Measurements from ENCODE around the gene BLMH.
"Not testable (repeated sequence)": the region's sequence is repeated elsewhere in the genome, so short reads cannot be mapped to it uniquely, and the experiment has no call there.

The BLMH gene

GRCh38 chr17:30237296-30238002, 54.3 kb downstream of the BLMH start:
- no peaks in the 10 kb centered on the region for H3K36me3 ChIP-seq (ENCODE audit: control insufficient read depth in 2 of 2, insufficient read depth in 2 of 2, low read length in 2 of 2)
- peaks cover 42 to 56% of the 10 kb centered on the region in 2 donors for H3K27me3 ChIP-seq (ENCODE audit: control insufficient read depth in 1 of 2, insufficient read depth in 2 of 2, low read length in 2 of 2)
- peak overlapping the region in 1 of 2 donors; percentile 1 for H3K4me3 ChIP-seq (ENCODE audit: low read length in 2 of 2)
- H3K9ac ChIP-seq (ENCODE audit: low read length in 2 of 2) = no peak overlapping the region
- H3K4me1 ChIP-seq (ENCODE audit: control insufficient read depth, insufficient read depth, low read length) = peaks cover 30% of the 10 kb centered on the region
- H3K27ac ChIP-seq (ENCODE audit: low read length) = no peak overlapping the region
- H3K9me3 ChIP-seq (ENCODE audit: control insufficient read depth in 2 of 2, low read length in 2 of 2) = no peaks in the 10 kb centered on the region

GRCh38 chr17:30236766-30237165, 55.0 kb downstream of the BLMH start:
- Histone ChIP-seq H3K4me3 (ENCODE audit: low read length in 2 of 2) (peak overlapping the region in 1 of 2 donors; percentile 22), H3K27ac (ENCODE audit: low read length) (no peak overlapping the region), H3K27me3 (ENCODE audit: control insufficient read depth in 1 of 2, insufficient read depth in 2 of 2, low read length in 2 of 2) (peaks cover 42 to 53% of the 10 kb centered on the region in 2 donors)

GRCh38 chr17:30236297-30236624, 55.5 kb downstream of the BLMH start:
- Histone ChIP-seq H3K9me3 (ENCODE audit: control insufficient read depth in 2 of 2, low read length in 2 of 2) (no peaks in the 10 kb centered on the region), H3K27me3 (ENCODE audit: control insufficient read depth in 1 of 2, insufficient read depth in 2 of 2, low read length in 2 of 2) (peaks cover 42 to 53% of the 10 kb centered on the region in 2 donors), H3K27ac (ENCODE audit: low read length) (no peak overlapping the region), H3K4me1 (ENCODE audit: control insufficient read depth, insufficient read depth, low read length) (peaks cover 30% of the 10 kb centered on the region), H3K4me3 (ENCODE audit: low read length in 2 of 2) (peak overlapping the region; percentile 41 to 71), H3K9ac (ENCODE audit: low read length in 2 of 2) (no peak overlapping the region), H3K36me3 (ENCODE audit: control insufficient read depth in 2 of 2, insufficient read depth in 2 of 2, low read length in 2 of 2) (no peaks in the 10 kb centered on the region)

More at GRCh38 chr17:30236766-30237165, 55.0 kb downstream of the BLMH start:
- Histone ChIP-seq H3K9me3 (ENCODE audit: control insufficient read depth in 2 of 2, low read length in 2 of 2) (no peaks in the 10 kb centered on the region), H3K9ac (ENCODE audit: low read length in 2 of 2) (no peak overlapping the region), H3K4me1 (ENCODE audit: control insufficient read depth, insufficient read depth, low read length) (peaks cover 30% of the 10 kb centered on the region), H3K36me3 (ENCODE audit: control insufficient read depth in 2 of 2, insufficient read depth in 2 of 2, low read length in 2 of 2) (no peaks in the 10 kb centered on the region)

- no peaks in the 10 kb centered on the region for H3K9me3 ChIP-seq (ENCODE audit: control insufficient read depth in 2 of 2, low read length in 2 of 2)
- H3K36me3 ChIP-seq (ENCODE audit: control insufficient read depth in 2 of 2, insufficient read depth in 2 of 2, low read length in 2 of 2) = no peaks in the 10 kb centered on the region
- H3K4me3 ChIP-seq (ENCODE audit: low read length in 2 of 2) = peak within 1 kb of the TSS; percentile 41 to 71
- H3K27me3 ChIP-seq (ENCODE audit: control insufficient read depth in 1 of 2, insufficient read depth in 2 of 2, low read length in 2 of 2) = peaks cover 44 to 53% of the 10 kb centered on the region in 2 donors
- H3K27ac ChIP-seq (ENCODE audit: low read length) = no peak within 1 kb of the TSS
- H3K4me1 ChIP-seq (ENCODE audit: control insufficient read depth, insufficient read depth, low read length) = peaks cover 30% of the 10 kb centered on the region
- H3K9ac ChIP-seq (ENCODE audit: low read length in 2 of 2) = no peak within 1 kb of the TSS
Observed at GRCh38 chr17:30235386-30236296, 56.1 kb downstream of the BLMH start, which contains the start of gene SLC6A4. Gene SLC6A4, minus strand, starts transcription at chr17:30235697. Its CDS starts 13,739 bp downstream, at chr17:30221958.

- Histone ChIP-seq H3K4me1 (ENCODE audit: control insufficient read depth, insufficient read depth, low read length) (peaks cover 30% of the 10 kb centered on the region), H3K4me3 (ENCODE audit: low read length in 2 of 2) (peak overlapping the region; percentile 41 to 71), H3K27me3 (ENCODE audit: control insufficient read depth in 1 of 2, insufficient read depth in 2 of 2, low read length in 2 of 2) (peaks cover 45 to 51% of the 10 kb centered on the region in 2 donors), H3K9ac (ENCODE audit: low read length in 2 of 2) (no peak overlapping the region), H3K27ac (ENCODE audit: low read length) (no peak overlapping the region), H3K9me3 (ENCODE audit: control insufficient read depth in 2 of 2, low read length in 2 of 2) (no peaks in the 10 kb centered on the region), H3K36me3 (ENCODE audit: control insufficient read depth in 2 of 2, insufficient read depth in 2 of 2, low read length in 2 of 2) (no peaks in the 10 kb centered on the region)
Observed at GRCh38 chr17:30234964-30235363, 56.8 kb downstream of the BLMH start.

GRCh38 chr17:30234296-30234695, 57.4 kb downstream of the BLMH start:
- H3K9me3 ChIP-seq (ENCODE audit: control insufficient read depth in 2 of 2, low read length in 2 of 2) = no peaks in the 10 kb centered on the region
- no peak overlapping the region for H3K9ac ChIP-seq (ENCODE audit: low read length in 2 of 2)
- peaks cover 30% of the 10 kb centered on the region for H3K4me1 ChIP-seq (ENCODE audit: control insufficient read depth, insufficient read depth, low read length)
- H3K27ac ChIP-seq (ENCODE audit: low read length) = no peak overlapping the region
- H3K36me3 ChIP-seq (ENCODE audit: control insufficient read depth in 2 of 2, insufficient read depth in 2 of 2, low read length in 2 of 2) = no peaks in the 10 kb centered on the region
- H3K4me3 ChIP-seq (ENCODE audit: low read length in 2 of 2) = no peak overlapping the region
- H3K27me3 ChIP-seq (ENCODE audit: control insufficient read depth in 1 of 2, insufficient read depth in 2 of 2, low read length in 2 of 2) = peaks cover 38 to 44% of the 10 kb centered on the region in 2 donors

GRCh38 chr17:30232824-30233427, 58.8 kb downstream of the BLMH start:
- no peak overlapping the region for H3K4me3 ChIP-seq (ENCODE audit: low read length in 2 of 2)
- no peak overlapping the region for H3K27ac ChIP-seq (ENCODE audit: low read length)
- peaks cover 25% of the 10 kb centered on the region for H3K4me1 ChIP-seq (ENCODE audit: control insufficient read depth, insufficient read depth, low read length)
- no peaks in the 10 kb centered on the region for H3K36me3 ChIP-seq (ENCODE audit: control insufficient read depth in 2 of 2, insufficient read depth in 2 of 2, low read length in 2 of 2)
- no peaks in the 10 kb centered on the region for H3K9me3 ChIP-seq (ENCODE audit: control insufficient read depth in 2 of 2, low read length in 2 of 2)
- no peak overlapping the region for H3K9ac ChIP-seq (ENCODE audit: low read length in 2 of 2)
- peaks cover 30 to 32% of the 10 kb centered on the region in 2 donors for H3K27me3 ChIP-seq (ENCODE audit: control insufficient read depth in 1 of 2, insufficient read depth in 2 of 2, low read length in 2 of 2)

- H3K9ac ChIP-seq (ENCODE audit: low read length in 2 of 2) = no peak overlapping the region
- no peaks in the 10 kb centered on the region for H3K36me3 ChIP-seq (ENCODE audit: control insufficient read depth in 2 of 2, insufficient read depth in 2 of 2, low read length in 2 of 2)
- H3K9me3 ChIP-seq (ENCODE audit: control insufficient read depth in 2 of 2, low read length in 2 of 2) = no peaks in the 10 kb centered on the region
- no peak overlapping the region for H3K27ac ChIP-seq (ENCODE audit: low read length)
- peaks cover 23 to 25% of the 10 kb centered on the region in 2 donors for H3K27me3 ChIP-seq (ENCODE audit: control insufficient read depth in 1 of 2, insufficient read depth in 2 of 2, low read length in 2 of 2)
- peaks cover 19% of the 10 kb centered on the region for H3K4me1 ChIP-seq (ENCODE audit: control insufficient read depth, insufficient read depth, low read length)
- H3K4me3 ChIP-seq (ENCODE audit: low read length in 2 of 2) = no peak overlapping the region
Observed at GRCh38 chr17:30232015-30232823, 59.5 kb downstream of the BLMH start.

- Histone ChIP-seq H3K27me3 (ENCODE audit: control insufficient read depth in 1 of 2, insufficient read depth in 2 of 2, low read length in 2 of 2) (peaks cover 11 to 22% of the 10 kb centered on the region in 2 donors), H3K4me1 (ENCODE audit: control insufficient read depth, insufficient read depth, low read length) (peaks cover 7% of the 10 kb centered on the region), H3K36me3 (ENCODE audit: control insufficient read depth in 2 of 2, insufficient read depth in 2 of 2, low read length in 2 of 2) (no peaks in the 10 kb centered on the region), H3K9ac (ENCODE audit: low read length in 2 of 2) (no peak overlapping the region), H3K9me3 (ENCODE audit: control insufficient read depth in 2 of 2, low read length in 2 of 2) (no peaks in the 10 kb centered on the region), H3K4me3 (ENCODE audit: low read length in 2 of 2) (no peak overlapping the region), H3K27ac (ENCODE audit: low read length) (no peak overlapping the region)
Observed at GRCh38 chr17:30230596-30231125, 61.1 kb downstream of the BLMH start.

- H3K4me3 ChIP-seq (ENCODE audit: low read length in 2 of 2); H3K9me3 ChIP-seq (ENCODE audit: control insufficient read depth in 2 of 2, low read length in 2 of 2); H3K36me3 ChIP-seq (ENCODE audit: control insufficient read depth in 2 of 2, insufficient read depth in 2 of 2, low read length in 2 of 2); H3K9ac ChIP-seq (ENCODE audit: low read length in 2 of 2); H3K27ac ChIP-seq (ENCODE audit: low read length); H3K4me1 ChIP-seq (ENCODE audit: control insufficient read depth, insufficient read depth, low read length): not testable (repeated sequence)
- peaks cover 5 to 18% of the 10 kb centered on the region in 2 donors for H3K27me3 ChIP-seq (ENCODE audit: control insufficient read depth in 1 of 2, insufficient read depth in 2 of 2, low read length in 2 of 2)
Observed at GRCh38 chr17:30230009-30230408, 61.7 kb downstream of the BLMH start.

All from stomach smooth muscle (tissue), 2 donors.